ENCODE data around the gene CDK19.

Gene CDK19

GRCh38 chr6:110566346-110567125 is 248.7 kb downstream of the CDK19 start:
- DNase-seq, result no peak

- no peak for DNase-seq
These were observed 250.4 kb downstream of the CDK19 start for GRCh38 chr6:110564703-110565421.

GRCh38 chr6:110563711-110564110 is 251.6 kb downstream of the CDK19 start:
- no peak for DNase-seq

- no peak for DNase-seq
These were observed 252.9 kb downstream of the CDK19 start for GRCh38 chr6:110562316-110562915.

- no peak for DNase-seq
These were observed 253.6 kb downstream of the CDK19 start for GRCh38 chr6:110561696-110562095.

GRCh38 chr6:110561008-110561396 is 254.3 kb downstream of the CDK19 start:
- no peak for DNase-seq

- no peak for DNase-seq
These were observed 254.8 kb downstream of the CDK19 start for GRCh38 chr6:110560239-110561007.
